Activated CD4-positive, CD25-positive, alpha-beta regulatory T cell treated with anti-CD3 and anti-CD28 coated beads, Interleukin-2, amount 50 U/mL, for 16 hours (primary cell): ENCODE results near the gene NTRK2.

ENCODE experiments used
- DNase-seq: peaks from one replicate; pipeline ENCODE4 v3.0.0-alpha.2; 2020; ENCODE audit warnings: low read depth, low spot score

NTRK2 gene

GRCh38 chr9:84849049-84849448 is 179.5 kb downstream of the NTRK2 start:
- DNase-seq = no peak

- no peak for DNase-seq
Measured at GRCh38 chr9:84850830-84851392, 181.4 kb downstream of the NTRK2 start.

- DNase-seq = no peak
Measured at GRCh38 chr9:84851935-84852585, 182.5 kb downstream of the NTRK2 start.

- DNase-seq = no peak
Measured at GRCh38 chr9:84852617-84853301, 183.2 kb downstream of the NTRK2 start.

- no peak for DNase-seq
Measured at GRCh38 chr9:84856181-84856632, 186.7 kb downstream of the NTRK2 start.

GRCh38 chr9:84857211-84857610 is 187.7 kb downstream of the NTRK2 start:
- DNase-seq = no peak

- no peak for DNase-seq
Measured at GRCh38 chr9:84858364-84858763, 188.8 kb downstream of the NTRK2 start.

GRCh38 chr9:84860249-84861115 is 191.0 kb downstream of the NTRK2 start:
- no peak for DNase-seq

GRCh38 chr9:84861455-84861854 is 191.9 kb downstream of the NTRK2 start:
- no peak for DNase-seq

- no peak for DNase-seq
Measured at GRCh38 chr9:84862308-84862707, 192.8 kb downstream of the NTRK2 start.

- no peak for DNase-seq
Measured at GRCh38 chr9:84862810-84863287, 193.3 kb downstream of the NTRK2 start.

- DNase-seq = no peak
Measured at GRCh38 chr9:84863372-84863771, 193.8 kb downstream of the NTRK2 start.

- no peak for DNase-seq
Measured at GRCh38 chr9:84866396-84867175, 197.1 kb downstream of the NTRK2 start.

- DNase-seq = no peak
Measured at GRCh38 chr9:84867186-84867585, 197.7 kb downstream of the NTRK2 start.

GRCh38 chr9:84869091-84869490 is 199.6 kb downstream of the NTRK2 start:
- DNase-seq = no peak

- no peak for DNase-seq
Measured at GRCh38 chr9:84871983-84872382, 202.5 kb downstream of the NTRK2 start.

GRCh38 chr9:84874022-84874421 is 204.5 kb downstream of the NTRK2 start:
- no peak for DNase-seq

GRCh38 chr9:84874596-84874995 is 205.1 kb downstream of the NTRK2 start:
- DNase-seq = no peak

GRCh38 chr9:84875193-84875592 is 205.7 kb downstream of the NTRK2 start:
- no peak for DNase-seq

GRCh38 chr9:84879631-84880030 is 210.1 kb downstream of the NTRK2 start:
- no peak for DNase-seq

- no peak for DNase-seq
Measured at GRCh38 chr9:84880835-84881234, 211.3 kb downstream of the NTRK2 start.
